GM12891 (cell line): ENCODE data around the gene EIF4G3.
"Not testable (repeated sequence)": the region's sequence is repeated elsewhere in the genome, so short reads cannot be mapped to it uniquely, and the experiment has no call there.

Experiments used
- DNase-seq: peaks from one replicate; pipeline ENCODE4 v3.0.0; 2011; ENCODE audit warnings: low spot score; ENCODE audit not compliant: insufficient read length
- FAIRE-seq: peaks from 2 replicates; lab custom pipeline; 2011; peaks lifted over from hg19 to GRCh38; lab: Jason Lieb, UNC
- PAX5 ChIP-seq: IDR thresholded peaks from 2 replicates; pipeline ENCODE4 v1.6.1; 2011; ENCODE audit warnings: low read length, moderate library complexity, mild to moderate bottlenecking; ENCODE audit not compliant: insufficient read depth, severe bottlenecking
- POLR2A ChIP-seq: IDR thresholded peaks from 2 replicates; pipeline ENCODE4 v1.6.1; 2011; ENCODE audit warnings: low read depth, low read length, control low read depth
- POLR2AphosphoS5 ChIP-seq: IDR thresholded peaks from 2 replicates; pipeline ENCODE4 v1.6.1; 2011; ENCODE audit warnings: low read depth, low read length, control low read depth
- POU2F2 ChIP-seq: IDR thresholded peaks from 2 replicates; pipeline ENCODE4 v1.6.1; 2011; ENCODE audit warnings: low read depth, mild to moderate bottlenecking, control low read depth, low read length, moderate library complexity
- SPI1 ChIP-seq: IDR thresholded peaks from 2 replicates; pipeline ENCODE4 v1.6.1; 2011; ENCODE audit warnings: low read depth, low read length, control low read depth
- TAF1 ChIP-seq: IDR thresholded peaks from 2 replicates; pipeline ENCODE4 v1.6.1; 2011; ENCODE audit warnings: low read depth, low read length, control low read depth

The EIF4G3 gene

DNA sequence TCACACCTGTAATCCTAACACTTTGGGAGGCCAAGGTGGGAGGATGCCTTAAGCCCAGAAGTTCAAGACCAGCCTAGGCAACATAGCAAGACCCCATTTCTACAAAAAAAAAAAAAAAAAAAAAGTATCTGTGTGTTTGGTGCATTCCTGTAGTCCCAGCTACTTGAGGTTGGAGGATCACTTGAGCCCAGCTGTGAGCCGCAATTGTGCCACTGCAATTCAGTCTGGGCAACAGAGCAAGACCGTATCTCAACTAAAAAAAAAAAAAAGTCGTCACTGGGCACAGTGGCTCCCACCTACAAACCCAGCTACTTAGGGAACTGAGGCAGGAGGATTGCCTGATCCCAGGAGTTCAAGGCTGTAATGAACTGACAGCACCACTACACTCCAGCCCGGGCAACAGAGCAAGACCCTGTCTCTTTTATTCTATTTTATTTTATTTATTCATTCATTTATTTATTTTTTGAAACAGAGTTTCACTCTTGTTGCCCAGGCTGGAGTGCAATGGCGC, 8.6 kb upstream of the EIF4G3 start:
- TF ChIP-seq SPI1, result no peak
- DNase-seq (no peak), FAIRE-seq (no peak)

GRCh38 chr1:21184276-21184675, 7.6 kb upstream of the EIF4G3 start:
- DNase-seq (no peak), FAIRE-seq (peak; percentile 50)
- TF ChIP-seq POLR2A, result no peak
- no peak for TF ChIP-seq PAX5
- TF ChIP-seq SPI1, result 0 out of 2 replicates have a peak, but pooled peaks have one; percentile 27
- no peak for TF ChIP-seq POLR2AphosphoS5
- TF ChIP-seq TAF1, result no peak
- TF ChIP-seq POU2F2, result no peak

DNA sequence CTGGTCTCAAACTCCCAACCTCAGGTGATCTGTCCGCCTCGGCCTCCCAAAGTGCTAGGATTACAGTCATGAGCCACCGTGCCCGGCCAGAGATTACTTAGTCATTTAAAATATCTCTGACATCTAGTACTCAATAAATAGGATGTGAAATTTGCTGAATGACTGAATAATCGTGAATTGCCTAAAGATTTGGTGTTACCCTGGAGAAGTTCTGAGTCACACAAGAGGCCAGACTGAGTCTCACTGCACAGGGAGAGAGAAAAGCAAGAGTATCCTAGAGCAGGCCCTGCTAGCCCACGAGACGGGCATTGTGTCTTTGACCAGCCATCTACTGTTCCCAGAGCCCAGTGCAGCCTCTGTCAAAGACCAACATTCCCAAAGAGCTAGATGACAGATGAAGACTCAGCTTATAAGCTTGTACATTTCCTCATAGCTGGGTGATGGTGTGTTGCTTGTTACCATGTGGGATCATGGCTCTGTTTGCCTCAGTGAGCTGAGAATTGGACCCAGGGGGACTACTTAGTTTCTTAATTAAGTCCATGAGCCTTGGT, 5.6 kb upstream of the EIF4G3 start:
- no peak for FAIRE-seq
- no peak for DNase-seq
- TF ChIP-seq SPI1, result peak; percentile 28; the same call in 1 of the 2 replicates
- TF ChIP-seq POLR2A, result no peak

GRCh38 chr1:21178271-21178670, 1.6 kb upstream of the EIF4G3 start:
- DNase-seq, FAIRE-seq: not testable (repeated sequence)

GRCh38 chr1:21175670-21176581, 771 bp downstream of the EIF4G3 start:
- DNase-seq (no peak), FAIRE-seq (no peak)
- TF ChIP-seq SPI1, result no peak
- no peak for TF ChIP-seq POLR2AphosphoS5
- TF ChIP-seq TAF1, result no peak
- TF ChIP-seq POU2F2, result no peak

GRCh38 chr1:21175324-21175669, 1.4 kb downstream of the EIF4G3 start:
- no peak for FAIRE-seq
- DNase-seq, result no peak
- TF ChIP-seq PAX5 (no peak), SPI1 (peak; percentile 48), POLR2AphosphoS5 (no peak), POU2F2 (no peak), POLR2A (no peak), TAF1 (no peak)

- TF ChIP-seq POLR2AphosphoS5, result no peak
- no peak for TF ChIP-seq POU2F2
- no peak for TF ChIP-seq PAX5
- TF ChIP-seq TAF1, result no peak
- no peak for TF ChIP-seq SPI1
- no peak for TF ChIP-seq POLR2A
- DNase-seq (no peak), FAIRE-seq (no peak)
These were observed 1.9 kb downstream of the EIF4G3 start for GRCh38 chr1:21174654-21175323.

DNA sequence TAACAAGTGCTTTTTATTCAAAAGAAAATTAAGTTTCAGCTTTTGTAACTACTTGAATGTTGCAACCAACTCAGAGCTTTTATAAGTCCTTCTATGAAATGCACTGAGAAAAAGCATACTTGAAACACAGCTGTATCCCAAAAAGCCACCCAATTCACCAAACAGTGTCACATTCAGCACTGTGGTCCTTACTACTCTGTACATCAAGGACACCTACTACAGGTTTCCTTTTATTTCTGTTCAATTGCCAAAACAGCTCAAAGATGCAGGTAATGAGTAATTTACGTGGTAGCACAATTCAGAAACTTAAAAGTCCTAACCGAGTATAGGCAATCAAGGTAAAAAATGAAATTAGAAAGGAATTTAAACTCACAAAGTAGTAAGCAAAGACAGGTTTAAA, 2.5 kb downstream of the EIF4G3 start:
- FAIRE-seq (no peak), DNase-seq (no peak)
- TF ChIP-seq TAF1 (no peak), PAX5 (no peak), POLR2A (no peak), SPI1 (no peak), POLR2AphosphoS5 (no peak), POU2F2 (no peak)

GRCh38 chr1:21173096-21173495, 3.6 kb downstream of the EIF4G3 start:
- FAIRE-seq, DNase-seq: not testable (repeated sequence)

GRCh38 chr1:21170837-21171236, 5.9 kb downstream of the EIF4G3 start:
- not testable (repeated sequence) for FAIRE-seq, DNase-seq
